ENCODE data around the gene LSM11. TPM values are rescaled to one million over a fixed set of nuclear protein-coding genes. Genes with fewer than 3 reads are reported as not detected.

The LSM11 gene
- total RNA-seq, 2 donors from 2014 or later: 3.7 to 4.5 TPM

DNA sequence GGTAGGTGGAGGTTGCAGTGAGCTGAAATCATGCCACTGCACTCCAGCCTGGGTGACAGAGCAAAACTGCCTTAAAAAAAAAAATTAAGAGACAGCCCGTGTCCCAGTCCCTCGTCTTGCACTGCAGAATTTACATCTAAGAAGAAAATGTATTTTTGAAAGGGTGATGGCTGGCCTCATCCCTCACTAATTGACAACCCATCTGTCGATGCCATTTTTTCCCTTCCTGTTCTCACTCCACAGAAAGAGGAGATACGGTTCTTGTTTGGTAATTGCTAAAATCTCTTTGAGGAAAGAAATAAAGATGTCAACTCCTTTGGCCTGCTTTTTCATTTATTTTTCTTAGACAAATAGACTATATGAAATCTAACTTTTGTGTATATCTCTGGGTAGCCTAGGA lies 2.4 kb upstream of the LSM11 start:
- WGBS, 2 experiments (ENCODE audit: insufficient coverage in 1 of 2, insufficient read length in 1 of 2): 93% methylated on average over 3 of the region's 4 CpGs; no CpG with 5 or more reads in 1 of the 2 experiments
- Mint-ChIP-seq H3K36me3 (ENCODE audit: low read depth) (peaks cover 36% of the 10 kb centered on the region), H3K9me3 (peaks cover 7% of the 10 kb centered on the region), H3K27me3 (ENCODE audit: insufficient read depth) (peaks cover 19% of the 10 kb centered on the region), H3K4me1 (peaks cover 6% of the 10 kb centered on the region), H3K27ac (no peak overlapping the region), H3K4me3 (no peak overlapping the region)
- Histone ChIP-seq H3K4me1 (ENCODE audit: control insufficient read depth, insufficient read depth, low read length) (no peaks in the 10 kb centered on the region), H3K4me3 (ENCODE audit: low read length) (no peak overlapping the region), H3K9ac (ENCODE audit: extremely low read depth, low read length, poor library complexity, severe bottlenecking) (no peak overlapping the region), H3K9me3 (ENCODE audit: control insufficient read depth, low read length) (peaks cover 17% of the 10 kb centered on the region), H3K27ac (ENCODE audit: low read depth, low read length) (no peak overlapping the region), H3K36me3 (ENCODE audit: control insufficient read depth, insufficient read depth, low read length) (peaks cover 33% of the 10 kb centered on the region), H3K27me3 (ENCODE audit: control insufficient read depth, insufficient read depth, low read length, poor library complexity, severe bottlenecking) (peaks cover 7% of the 10 kb centered on the region)
- TF ChIP-seq, protein P1, sequence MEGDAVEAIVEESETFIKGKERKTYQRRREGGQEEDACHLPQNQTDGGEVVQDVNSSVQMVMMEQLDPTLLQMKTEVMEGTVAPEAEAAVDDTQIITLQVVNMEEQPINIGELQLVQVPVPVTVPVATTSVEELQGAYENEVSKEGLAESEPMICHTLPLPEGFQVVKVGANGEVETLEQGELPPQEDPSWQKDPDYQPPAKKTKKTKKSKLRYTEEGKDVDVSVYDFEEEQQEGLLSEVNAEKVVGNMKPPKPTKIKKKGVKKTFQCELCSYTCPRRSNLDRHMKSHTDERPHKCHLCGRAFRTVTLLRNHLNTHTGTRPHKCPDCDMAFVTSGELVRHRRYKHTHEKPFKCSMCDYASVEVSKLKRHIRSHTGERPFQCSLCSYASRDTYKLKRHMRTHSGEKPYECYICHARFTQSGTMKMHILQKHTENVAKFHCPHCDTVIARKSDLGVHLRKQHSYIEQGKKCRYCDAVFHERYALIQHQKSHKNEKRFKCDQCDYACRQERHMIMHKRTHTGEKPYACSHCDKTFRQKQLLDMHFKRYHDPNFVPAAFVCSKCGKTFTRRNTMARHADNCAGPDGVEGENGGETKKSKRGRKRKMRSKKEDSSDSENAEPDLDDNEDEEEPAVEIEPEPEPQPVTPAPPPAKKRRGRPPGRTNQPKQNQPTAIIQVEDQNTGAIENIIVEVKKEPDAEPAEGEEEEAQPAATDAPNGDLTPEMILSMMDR (conservative IDR thresholded peaks at IDR 0.05): no peak
- no peak for DNase-seq

DNA sequence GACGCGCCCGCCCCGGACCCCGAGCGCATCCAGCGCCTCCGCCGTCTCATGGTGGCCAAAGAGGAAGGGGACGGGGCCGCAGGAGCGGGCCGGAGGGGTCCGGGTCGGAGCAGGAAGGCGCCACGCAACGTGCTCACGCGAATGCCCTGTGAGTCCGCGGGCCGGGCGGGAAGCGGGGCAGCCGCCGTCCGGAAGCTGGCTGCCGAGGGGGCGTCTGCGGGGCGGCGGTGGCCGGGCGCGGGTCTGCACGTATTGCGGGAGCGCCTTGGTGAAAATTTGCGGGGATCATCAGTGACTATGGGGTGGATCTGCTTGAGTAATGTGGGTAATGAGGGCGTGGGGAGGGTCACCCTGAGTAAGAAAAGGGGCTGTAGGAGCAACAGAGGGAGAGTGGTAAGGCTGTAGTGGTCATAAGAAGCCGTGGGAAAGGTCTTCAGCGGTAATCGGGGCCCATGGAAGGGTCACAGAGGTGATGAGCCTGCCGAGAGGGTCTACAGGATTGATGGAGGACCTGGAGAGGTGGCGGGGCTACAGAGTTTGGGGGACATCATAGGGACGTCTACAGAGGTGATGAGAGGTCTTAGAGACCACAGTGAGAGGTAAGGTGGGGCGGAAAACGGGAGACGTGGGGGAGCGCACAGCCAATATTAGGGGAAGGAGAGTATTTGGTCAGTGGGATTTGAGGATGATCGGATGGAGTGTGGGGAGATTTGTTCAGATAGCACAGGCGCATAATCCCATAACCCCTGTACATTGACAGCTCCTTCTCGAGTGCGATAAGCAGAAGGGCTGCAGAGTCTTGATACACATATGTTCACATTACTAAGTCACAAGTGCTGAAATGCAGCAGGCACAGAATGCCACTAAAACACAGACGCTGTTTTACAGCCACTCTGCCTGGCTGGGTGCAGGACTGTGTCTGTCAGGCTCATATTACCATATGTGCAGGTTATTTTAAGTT lies 819 bp downstream of the LSM11 start:
- Histone ChIP-seq H3K27me3 (ENCODE audit: control insufficient read depth, insufficient read depth, low read length, poor library complexity, severe bottlenecking) (peaks cover 7% of the 10 kb centered on the region), H3K4me1 (ENCODE audit: control insufficient read depth, insufficient read depth, low read length) (no peaks in the 10 kb centered on the region), H3K4me3 (ENCODE audit: low read length) (peak overlapping the region; percentile 81), H3K9ac (ENCODE audit: extremely low read depth, low read length, poor library complexity, severe bottlenecking) (peak overlapping the region; percentile 23), H3K27ac (ENCODE audit: low read depth, low read length) (no peak overlapping the region), H3K36me3 (ENCODE audit: control insufficient read depth, insufficient read depth, low read length) (peaks cover 11% of the 10 kb centered on the region), H3K9me3 (ENCODE audit: control insufficient read depth, low read length) (no peaks in the 10 kb centered on the region)
- peaks cover 6% of the 10 kb centered on the region for H3K4me1 Mint-ChIP-seq
- H3K36me3 Mint-ChIP-seq (ENCODE audit: low read depth): peaks cover 8% of the 10 kb centered on the region
- H3K27ac Mint-ChIP-seq: peak overlapping the region; percentile 69
- TF ChIP-seq, protein P1 (conservative IDR thresholded peaks at IDR 0.05): no peak
- peak overlapping the region; percentile 78 for H3K4me3 Mint-ChIP-seq
- no peaks in the 10 kb centered on the region for H3K9me3 Mint-ChIP-seq
- H3K27me3 Mint-ChIP-seq (ENCODE audit: insufficient read depth): peaks cover 19% of the 10 kb centered on the region
- 15 to 38% methylated on average over 16 to 56 of the region's 56 CpGs for WGBS, 2 experiments (ENCODE audit: insufficient coverage in 1 of 2, insufficient read length in 1 of 2)
- no peak for DNase-seq

DNA sequence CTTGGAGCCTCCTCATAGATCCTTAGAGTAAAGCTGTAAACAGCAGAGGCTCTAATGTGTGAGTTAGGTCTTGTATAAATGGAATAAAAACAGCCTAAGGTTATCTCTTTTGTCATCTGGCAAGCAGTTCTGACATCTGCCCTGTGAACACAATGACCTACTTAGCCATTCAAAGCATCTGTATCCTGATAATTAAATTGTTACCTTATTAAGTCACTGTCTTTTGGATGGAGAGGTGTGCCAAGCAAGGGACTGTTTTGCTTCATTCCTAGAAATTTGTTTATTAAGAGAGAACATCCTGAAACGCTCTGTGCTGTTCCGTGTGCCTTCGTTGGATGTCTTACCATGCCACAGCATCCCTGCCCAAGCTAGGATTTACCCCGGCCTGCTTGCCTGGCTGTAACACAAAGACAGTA lies 1.5 kb downstream of the LSM11 start:
- peaks cover 6% of the 10 kb centered on the region for H3K4me1 Mint-ChIP-seq
- no peak overlapping the region for H3K27ac Mint-ChIP-seq
- peaks cover 4% of the 10 kb centered on the region for H3K36me3 ChIP-seq (ENCODE audit: control insufficient read depth, insufficient read depth, low read length)
- H3K4me1 ChIP-seq (ENCODE audit: control insufficient read depth, insufficient read depth, low read length): no peaks in the 10 kb centered on the region
- H3K9me3 Mint-ChIP-seq: no peaks in the 10 kb centered on the region
- no peak overlapping the region for H3K27ac ChIP-seq (ENCODE audit: low read depth, low read length)
- 88 to 95% methylated on average over 4 of the region's 4 CpGs for WGBS, 2 experiments (ENCODE audit: insufficient coverage in 1 of 2, insufficient read length in 1 of 2)
- no peak for DNase-seq
- H3K4me3 ChIP-seq (ENCODE audit: low read length): peak overlapping the region; percentile 81
- peaks cover 19% of the 10 kb centered on the region for H3K27me3 Mint-ChIP-seq (ENCODE audit: insufficient read depth)
- peak overlapping the region; percentile 78 for H3K4me3 Mint-ChIP-seq
- no peak overlapping the region for H3K9ac ChIP-seq (ENCODE audit: extremely low read depth, low read length, poor library complexity, severe bottlenecking)
- H3K36me3 Mint-ChIP-seq (ENCODE audit: low read depth): peaks cover 3% of the 10 kb centered on the region
- TF ChIP-seq, protein P1 (conservative IDR thresholded peaks at IDR 0.05): no peak
- H3K27me3 ChIP-seq (ENCODE audit: control insufficient read depth, insufficient read depth, low read length, poor library complexity, severe bottlenecking): peaks cover 7% of the 10 kb centered on the region
- no peaks in the 10 kb centered on the region for H3K9me3 ChIP-seq (ENCODE audit: control insufficient read depth, low read length)

Measured in endodermal cell (in vitro differentiated cells).